LNCaP clone FGC (cell line): Measurements from ENCODE around the gene GSKIP.

Experiments used
- DNase-seq: peaks from one replicate; pipeline ENCODE4 v3.0.0-alpha.2; 2011; ENCODE audit warnings: low read depth
- H3K4me3 ChIP-seq: 2 replicates; pipeline ENCODE4 v1.5.1; 2011; ENCODE audit warnings: mild to moderate bottlenecking, low read depth, low read length, control low read depth
- CTCF ChIP-seq: IDR thresholded peaks from 2 replicates; pipeline ENCODE4 v1.5.1; 2012; ENCODE audit warnings: mild to moderate bottlenecking; ENCODE audit not compliant: control insufficient read depth, insufficient read depth; ENCODE audit errors: extremely low read depth

The GSKIP gene

GRCh38 chr14:96421236-96421635 is 57.9 kb downstream of the GSKIP start:
- no peak for DNase-seq
- H3K4me3 ChIP-seq = no peak overlapping the region
- no peak for TF ChIP-seq CTCF

- H3K4me3 ChIP-seq = no peak overlapping the region
- TF ChIP-seq CTCF = no peak
Observed at GRCh38 chr14:96422992-96423391, 59.7 kb downstream of the GSKIP start.

GRCh38 chr14:96423446-96424108 is 60.3 kb downstream of the GSKIP start:
- TF ChIP-seq CTCF = no peak
- H3K4me3 ChIP-seq = peak overlapping the region; percentile 31
- no peak for DNase-seq

More at GRCh38 chr14:96422992-96423391, 59.7 kb downstream of the GSKIP start:
- no peak for DNase-seq

GRCh38 chr14:96424109-96424989 is 61.0 kb downstream of the GSKIP start:
- DNase-seq = peak; percentile 48
- H3K4me3 ChIP-seq = peak overlapping the region; percentile 31
- peak; percentile 75 for TF ChIP-seq CTCF

- H3K4me3 ChIP-seq = no peak overlapping the region
- no peak for DNase-seq
- TF ChIP-seq CTCF = no peak
Observed at GRCh38 chr14:96434040-96434439, 70.7 kb downstream of the GSKIP start.
